Caco-2 (cell line): ENCODE data around the gene LYRM9. TPM values are rescaled to one million over a fixed set of nuclear protein-coding genes. Genes with fewer than 3 reads are reported as not detected.
A peak's percentile ranks its signal among the peaks of the same experiment; 100 is the strongest.
"Not testable (repeated sequence)": the region's sequence is repeated elsewhere in the genome, so short reads cannot be mapped to it uniquely, and the experiment has no call there.

ENCODE experiments used
- BruUV-seq: library from RNA; stranded (reverse); fragments of 400-500 nt; replicated peaks from 2 replicates; lab custom pipeline; 2021; lab: Mats Ljungman, UMichigan
- CTCF ChIA-PET: fragments of 300-600 bp; sonication (Branson Sonifier 250); formaldehyde crosslinking; loops from one replicate; lab custom pipeline; 2022; ENCODE audit warnings: antibody characterized with exemption; lab: Charles Lee
- POLR2A ChIA-PET: fragments of 300-600 bp; sonication (Branson Sonifier 250); formaldehyde crosslinking; loops from one replicate; lab custom pipeline; 2022; ENCODE audit warnings: antibody characterized with exemption; lab: Charles Lee
- DNase-seq, 2 experiments: peaks; one replicate each; pipeline versions ENCODE4 v3.0.0 to v3.0.0-alpha.2; 2020 to 2022
- H3K27me3 ChIP-seq: replicated peaks from 2 replicates; pipeline ENCODE4 v1.6.0; 2011; ENCODE audit warnings: low read length; ENCODE audit not compliant: control insufficient read depth, insufficient read depth
- H3K36me3 ChIP-seq: 2 replicates; pipeline ENCODE4 v1.5.1; 2011; ENCODE audit warnings: low read length; ENCODE audit not compliant: control insufficient read depth, insufficient read depth
- H3K4me1 ChIP-seq: fragments of 250-450 bp; sonication (Bioruptor Pico); 2 replicates; pipeline ENCODE4 v1.5.1; 2020; ENCODE audit warnings: mild to moderate bottlenecking
- H3K4me3 ChIP-seq: 2 replicates; pipeline ENCODE4 v1.5.1; 2011; ENCODE audit warnings: low read depth, mild to moderate bottlenecking, control low read depth, low read length
- H3K9me3 ChIP-seq: fragments of 250-450 bp; sonication (Bioruptor Pico); 2 replicates; pipeline ENCODE4 v1.5.1; 2020; ENCODE audit warnings: mild to moderate bottlenecking, moderate library complexity
- H3K27ac Mint-ChIP-seq: one replicate; pipeline ENCODE4 v1.8.0; 2022; ENCODE audit warnings: mixed read lengths; ENCODE audit not compliant: unreplicated experiment
- H3K27me3 Mint-ChIP-seq: one replicate; pipeline ENCODE4 v1.8.0; 2022; ENCODE audit warnings: mixed read lengths; ENCODE audit not compliant: insufficient read depth, unreplicated experiment
- H3K36me3 Mint-ChIP-seq: one replicate; pipeline ENCODE4 v1.8.0; 2022; ENCODE audit warnings: mild to moderate bottlenecking, mixed read lengths; ENCODE audit not compliant: insufficient read depth, unreplicated experiment
- H3K4me1 Mint-ChIP-seq: one replicate; pipeline ENCODE4 v1.8.0; 2022; ENCODE audit warnings: low read depth, mixed read lengths; ENCODE audit not compliant: unreplicated experiment
- H3K4me3 Mint-ChIP-seq: one replicate; pipeline ENCODE4 v1.8.0; 2022; ENCODE audit warnings: mild to moderate bottlenecking, moderate library complexity, mixed read lengths; ENCODE audit not compliant: unreplicated experiment
- H3K9me3 Mint-ChIP-seq: one replicate; pipeline ENCODE4 v1.8.0; 2022; ENCODE audit warnings: mixed read lengths; ENCODE audit not compliant: unreplicated experiment
- intact Hi-C: fragments of 100-400 bp; cut with micrococcal nuclease; formaldehyde crosslinking; loops from one replicate; pipeline ENCODE4 v1.10.0; 2022; ENCODE audit not compliant: unreplicated experiment
- total RNA-seq: library from RNA; stranded (reverse); gene quantifications from 2 replicates; pipeline ENCODE4 v1.2.3, GENCODE V29; 2022
- TF ChIP-seq, protein P1 (sequence below), 2 experiments: fragments of 200-600 bp in 1 of 2; IDR thresholded peaks; 1 replicate in 1 of 2; 2 replicates in 1 of 2; pipeline versions ENCODE4 v1.5.1 to v1.8.0; 2011 to 2022; ENCODE audit warnings: antibody characterized with exemption in 1 of 2, control low read depth in 1 of 2, inconsistent platforms in 1 of 2, low read depth in 1 of 2, low read length in 1 of 2, mild to moderate bottlenecking in 1 of 2, moderate library complexity in 1 of 2; ENCODE audit not compliant: insufficient read depth in 1 of 2, severe bottlenecking in 1 of 2, unreplicated experiment in 1 of 2

The LYRM9 gene
- total RNA-seq, 1 experiment from 2014 or later, result 29.1 TPM

DNA sequence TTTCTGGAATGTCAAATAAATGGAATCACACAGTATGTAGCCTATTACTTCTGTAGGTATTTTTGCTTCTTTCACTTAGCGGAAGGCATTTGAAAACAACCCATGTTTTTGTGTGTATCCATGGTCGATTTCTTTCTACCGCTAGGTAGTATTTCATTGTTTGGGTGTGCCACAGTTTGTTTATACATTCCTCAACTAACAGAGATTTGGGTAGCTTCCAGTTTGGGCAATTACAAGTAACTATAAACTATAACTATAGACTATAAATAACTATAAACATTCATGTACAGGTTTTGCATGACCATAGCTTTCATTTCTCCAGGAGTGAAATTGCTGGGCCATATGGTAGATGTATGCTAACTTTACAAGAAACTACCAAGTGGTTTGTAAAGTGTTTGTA, 40.1 kb downstream of the LYRM9 start:
- no peaks in the 10 kb centered on the region for H3K27me3 ChIP-seq
- no peak for DNase-seq
- H3K4me1 Mint-ChIP-seq, result no peaks in the 10 kb centered on the region
- H3K36me3 Mint-ChIP-seq, result no peaks in the 10 kb centered on the region
- no peak overlapping the region for H3K27ac Mint-ChIP-seq
- peaks cover 2% of the 10 kb centered on the region for H3K9me3 Mint-ChIP-seq
- BruUV-seq, result no TSS peak
- intact Hi-C loops, result no loop called here
- CTCF ChIA-PET, result interaction anchor here (1.5 kb wide), 1 partner anchor 27 kb away, joined by 3 read pairs; no protein-coding TSS in a partner anchor
- TF ChIP-seq, protein P1, sequence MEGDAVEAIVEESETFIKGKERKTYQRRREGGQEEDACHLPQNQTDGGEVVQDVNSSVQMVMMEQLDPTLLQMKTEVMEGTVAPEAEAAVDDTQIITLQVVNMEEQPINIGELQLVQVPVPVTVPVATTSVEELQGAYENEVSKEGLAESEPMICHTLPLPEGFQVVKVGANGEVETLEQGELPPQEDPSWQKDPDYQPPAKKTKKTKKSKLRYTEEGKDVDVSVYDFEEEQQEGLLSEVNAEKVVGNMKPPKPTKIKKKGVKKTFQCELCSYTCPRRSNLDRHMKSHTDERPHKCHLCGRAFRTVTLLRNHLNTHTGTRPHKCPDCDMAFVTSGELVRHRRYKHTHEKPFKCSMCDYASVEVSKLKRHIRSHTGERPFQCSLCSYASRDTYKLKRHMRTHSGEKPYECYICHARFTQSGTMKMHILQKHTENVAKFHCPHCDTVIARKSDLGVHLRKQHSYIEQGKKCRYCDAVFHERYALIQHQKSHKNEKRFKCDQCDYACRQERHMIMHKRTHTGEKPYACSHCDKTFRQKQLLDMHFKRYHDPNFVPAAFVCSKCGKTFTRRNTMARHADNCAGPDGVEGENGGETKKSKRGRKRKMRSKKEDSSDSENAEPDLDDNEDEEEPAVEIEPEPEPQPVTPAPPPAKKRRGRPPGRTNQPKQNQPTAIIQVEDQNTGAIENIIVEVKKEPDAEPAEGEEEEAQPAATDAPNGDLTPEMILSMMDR (IDR thresholded peaks at IDR 0.05; ENCODE audit: insufficient read depth in 1 of 2, low read depth in 1 of 2, low read length in 1 of 2, severe bottlenecking in 1 of 2, unreplicated experiment in 1 of 2), result no peak
- no peaks in the 10 kb centered on the region for H3K27me3 Mint-ChIP-seq
- no peaks in the 10 kb centered on the region for H3K4me1 ChIP-seq
- H3K4me3 Mint-ChIP-seq, result no peak overlapping the region
- no peaks in the 10 kb centered on the region for H3K9me3 ChIP-seq
- H3K36me3 ChIP-seq, result no peaks in the 10 kb centered on the region
- no peak overlapping the region for H3K4me3 ChIP-seq
- POLR2A ChIA-PET, result interaction anchor here (1.0 kb wide), 1 partner anchor 48 kb away, joined by 4 read pairs; no protein-coding TSS in a partner anchor

DNA sequence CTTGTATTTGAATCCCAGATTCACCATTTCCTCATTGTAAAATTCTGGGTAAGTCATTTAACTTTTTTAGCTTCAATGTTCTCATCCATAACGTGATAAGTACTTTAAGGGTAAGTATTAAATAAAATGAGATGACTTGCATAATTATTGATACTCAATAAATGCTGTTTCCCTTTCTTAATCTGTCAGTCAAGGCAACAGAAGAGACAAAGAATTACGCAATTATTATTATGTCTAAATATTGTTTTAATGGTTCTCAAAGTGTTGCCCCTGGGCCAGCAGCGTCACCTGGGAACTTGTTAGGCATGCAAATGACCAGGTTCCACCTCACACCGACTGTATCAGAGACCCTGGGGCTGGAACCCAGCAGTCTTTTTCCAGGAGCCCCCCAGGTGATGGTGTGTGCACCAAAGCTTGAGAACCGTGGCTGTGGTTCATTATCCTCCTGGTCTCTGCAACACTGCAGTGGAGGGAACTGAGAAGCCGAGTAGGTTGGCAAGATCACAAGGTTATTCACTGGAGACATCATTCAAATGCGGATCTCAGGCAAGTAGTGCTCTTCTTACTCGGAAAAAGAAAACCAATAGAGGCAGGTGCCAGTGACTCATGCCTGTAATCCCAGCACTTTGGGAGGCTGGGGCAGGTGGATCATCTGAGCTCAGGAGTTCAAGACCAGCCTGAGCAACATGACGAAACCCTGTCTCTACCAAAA, 43.5 kb downstream of the LYRM9 start:
- Histone ChIP-seq H3K4me1 (peaks cover 24% of the 10 kb centered on the region), H3K36me3 (no peaks in the 10 kb centered on the region), H3K4me3 (no peak overlapping the region), H3K9me3 (peaks cover 8% of the 10 kb centered on the region; the same call in 1 of the 2 replicates), H3K27me3 (no peaks in the 10 kb centered on the region)
- no TSS peak for BruUV-seq
- POLR2A ChIA-PET, result no interaction called here
- TF ChIP-seq, protein P1 (IDR thresholded peaks at IDR 0.05; ENCODE audit: insufficient read depth in 1 of 2, low read depth in 1 of 2, low read length in 1 of 2, severe bottlenecking in 1 of 2, unreplicated experiment in 1 of 2), result no peak
- intact Hi-C loops, result no loop called here
- Mint-ChIP-seq H3K36me3 (peaks cover 4% of the 10 kb centered on the region), H3K4me1 (peaks cover 18% of the 10 kb centered on the region), H3K27me3 (no peaks in the 10 kb centered on the region), H3K4me3 (no peak overlapping the region), H3K9me3 (peaks cover 10% of the 10 kb centered on the region), H3K27ac (no peak overlapping the region)
- CTCF ChIA-PET, result interaction anchor here (2.5 kb wide), 1 partner anchor 44 kb away, joined by 9 read pairs; no protein-coding TSS in a partner anchor
- DNase-seq, result no peak

DNA sequence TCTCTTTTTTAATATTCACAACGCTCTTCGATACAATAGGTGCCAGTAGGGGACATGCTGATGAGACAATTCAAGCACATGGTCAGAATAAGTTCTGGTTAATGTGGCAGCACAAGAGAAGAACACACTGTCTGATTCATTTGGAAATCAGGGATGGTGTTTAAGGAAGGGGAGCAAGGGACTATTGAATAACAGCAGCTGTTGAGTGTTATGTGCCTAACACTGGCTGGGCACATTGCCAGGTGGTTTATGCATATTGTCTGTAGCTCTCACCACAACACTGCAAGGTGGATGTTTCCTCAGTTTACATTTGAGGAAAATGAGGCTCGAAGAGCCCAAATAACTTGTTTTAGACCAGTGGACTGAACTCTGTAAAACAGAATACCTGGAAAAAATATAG, 44.2 kb downstream of the LYRM9 start:
- DNase-seq, result no peak
- TF ChIP-seq, protein P1 (IDR thresholded peaks at IDR 0.05; ENCODE audit: insufficient read depth in 1 of 2, low read depth in 1 of 2, low read length in 1 of 2, severe bottlenecking in 1 of 2, unreplicated experiment in 1 of 2), result no peak
- Histone ChIP-seq H3K27me3 (no peaks in the 10 kb centered on the region), H3K4me3 (no peak overlapping the region), H3K36me3 (no peaks in the 10 kb centered on the region), H3K4me1 (peaks cover 28% of the 10 kb centered on the region), H3K9me3 (peaks cover 8% of the 10 kb centered on the region; the same call in 1 of the 2 replicates)
- CTCF ChIA-PET, result no interaction called here
- H3K9me3 Mint-ChIP-seq, result peaks cover 10% of the 10 kb centered on the region
- H3K36me3 Mint-ChIP-seq, result peaks cover 4% of the 10 kb centered on the region
- no peaks in the 10 kb centered on the region for H3K27me3 Mint-ChIP-seq
- intact Hi-C loops, result no loop called here
- no peak overlapping the region for H3K27ac Mint-ChIP-seq
- peaks cover 18% of the 10 kb centered on the region for H3K4me1 Mint-ChIP-seq
- POLR2A ChIA-PET, result no interaction called here
- BruUV-seq, result no TSS peak
- no peak overlapping the region for H3K4me3 Mint-ChIP-seq

DNA sequence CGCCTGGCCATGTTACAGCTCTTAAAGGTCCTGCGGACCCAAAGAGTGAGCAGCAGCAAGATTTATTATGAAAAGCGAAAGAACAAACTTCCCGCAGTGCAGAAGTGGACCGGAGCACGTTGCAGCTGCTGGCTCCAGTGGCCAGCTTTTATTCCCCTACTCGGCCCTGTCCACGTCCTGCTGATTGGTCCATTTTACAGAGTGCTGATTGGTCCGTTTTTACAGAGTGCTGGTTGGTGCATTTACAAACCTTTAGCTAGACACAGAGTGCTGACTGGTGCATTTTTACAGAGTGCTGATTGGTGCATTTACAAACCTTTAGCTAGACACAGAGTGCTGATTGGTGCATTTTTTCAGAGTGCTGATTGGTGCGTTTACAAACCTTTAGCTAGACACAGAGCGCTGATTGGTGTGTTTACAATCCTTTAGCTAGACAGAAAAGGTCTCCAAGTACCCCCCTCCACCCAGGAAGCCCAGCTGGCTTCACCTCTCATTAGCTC, 46.3 kb downstream of the LYRM9 start:
- BruUV-seq, H3K9me3 ChIP-seq, DNase-seq, intact Hi-C loops, H3K36me3 ChIP-seq, H3K27me3 Mint-ChIP-seq, H3K36me3 Mint-ChIP-seq, H3K27me3 ChIP-seq, H3K4me3 ChIP-seq: not testable (repeated sequence)
- Mint-ChIP-seq H3K4me1 (peaks cover 18% of the 10 kb centered on the region), H3K4me3 (peak overlapping the region; percentile 58), H3K27ac (peak overlapping the region; percentile 93), H3K9me3 (peaks cover 10% of the 10 kb centered on the region)
- ChIA-PET POLR2A (interaction anchor here (0.7 kb wide), 1 partner anchor 12 kb away, joined by 8 read pairs; no protein-coding TSS in a partner anchor), CTCF (interaction anchor here (0.6 to 1.5 kb wide), 6 partner anchors 16 to 457 kb away, joined by 3 to 6 read pairs (median 3); no protein-coding TSS in a partner anchor)
- peaks cover 28% of the 10 kb centered on the region for H3K4me1 ChIP-seq
